ENCODE results near the gene KRTAP6-1.

KRTAP6-1 gene

GRCh38 chr21:30577766-30578165 is 36.0 kb downstream of the KRTAP6-1 start:
- no peak for DNase-seq (ENCODE audit: low read depth, low spot score)

DNA sequence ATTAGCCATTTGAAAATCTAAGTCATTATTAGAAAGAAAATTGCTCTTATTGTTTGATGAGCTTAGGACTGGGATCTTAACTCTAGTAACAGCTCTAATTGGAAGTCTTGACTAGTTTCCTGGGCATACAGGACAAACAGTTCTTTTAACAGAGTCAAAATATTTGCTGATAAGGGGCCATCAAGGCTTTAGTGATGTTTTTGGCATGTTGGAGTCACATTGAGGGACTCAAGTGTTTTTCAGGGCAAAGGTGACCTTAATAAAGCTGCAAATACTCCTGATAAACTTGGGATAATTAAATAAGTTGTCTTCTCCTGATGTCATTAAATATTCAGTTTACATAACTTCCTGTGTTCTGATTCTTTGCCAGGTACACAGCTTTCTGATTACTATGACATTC is 46.1 kb downstream of the KRTAP6-1 start:
- DNase-seq (ENCODE audit: low read depth, low spot score) = no peak

DNA sequence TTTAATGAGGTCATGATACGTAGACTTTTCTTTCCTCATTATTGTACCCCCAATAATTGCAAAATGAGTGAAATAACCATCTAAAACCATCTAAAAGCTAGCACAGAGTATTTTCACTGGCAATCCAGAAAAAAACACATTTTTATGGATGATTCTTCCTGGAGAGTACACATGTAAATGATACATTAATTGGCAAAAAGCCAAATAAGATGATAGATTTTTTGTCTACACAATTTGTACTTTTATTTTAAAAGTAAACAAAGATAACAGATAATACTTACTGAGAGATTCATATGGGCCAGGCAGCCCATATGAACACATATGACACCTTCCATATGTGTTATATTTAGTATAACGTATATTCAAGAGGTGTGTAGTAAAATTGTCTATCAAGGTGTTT is 50.1 kb downstream of the KRTAP6-1 start:
- no peak for DNase-seq (ENCODE audit: low read depth, low spot score)

Data from activated CD4-positive, CD25-positive, alpha-beta regulatory T cell treated with anti-CD3 and anti-CD28 coated beads, Interleukin-2, amount 50 U/mL, for 16 hours (primary cell).